Endothelial cell (in vitro differentiated cells): ENCODE measurements around the gene MSH6. TPM values are rescaled to one million over a fixed set of nuclear protein-coding genes. Genes with fewer than 3 reads are reported as not detected.
A peak's percentile ranks its signal among the peaks of the same experiment; 100 is the strongest.

Experiments
- DNase-seq: peaks from one replicate; pipeline ENCODE4 v3.0.0; 2021; ENCODE audit warnings: low spot score
- H3K27ac Mint-ChIP-seq: one replicate; pipeline ENCODE4 v1.8.0; 2021; ENCODE audit warnings: mixed read lengths, inconsistent platforms; ENCODE audit not compliant: unreplicated experiment
- H3K27me3 Mint-ChIP-seq: one replicate; pipeline ENCODE4 v1.8.0; 2021; ENCODE audit warnings: mild to moderate bottlenecking, moderate library complexity, mixed read lengths, inconsistent platforms; ENCODE audit not compliant: unreplicated experiment
- H3K36me3 Mint-ChIP-seq: one replicate; pipeline ENCODE4 v1.8.0; 2021; ENCODE audit warnings: mild to moderate bottlenecking, low read depth, mixed read lengths, inconsistent platforms; ENCODE audit not compliant: unreplicated experiment
- H3K4me1 Mint-ChIP-seq: one replicate; pipeline ENCODE4 v1.8.0; 2021; ENCODE audit warnings: mild to moderate bottlenecking, mixed read lengths, inconsistent platforms; ENCODE audit not compliant: unreplicated experiment
- H3K4me3 Mint-ChIP-seq: one replicate; pipeline ENCODE4 v1.8.0; 2021; ENCODE audit warnings: mild to moderate bottlenecking, mixed read lengths, inconsistent platforms; ENCODE audit not compliant: unreplicated experiment
- H3K9me3 Mint-ChIP-seq: one replicate; pipeline ENCODE4 v1.8.0; 2021; ENCODE audit warnings: mixed read lengths, inconsistent platforms; ENCODE audit not compliant: unreplicated experiment
- CTCF ChIP-seq: fragments of 200-600 bp; sonication (generic); IDR thresholded peaks from one replicate; pipeline ENCODE4 v1.5.0; 2021; ENCODE audit warnings: antibody characterized with exemption; ENCODE audit not compliant: unreplicated experiment
- total RNA-seq: library from RNA; stranded (reverse); fragmentation: NEBNext Ultra II Directional; extraction: Animal tissue kit (Norgen Biotek cat#: 25700); gene quantifications from one replicate; pipeline ENCODE4 v1.2.1, GENCODE V29; 2021; ENCODE audit not compliant: unreplicated experiment

The MSH6 gene
- total RNA-seq, 1 donor from 2014 or later, result 82.0 TPM

DNA sequence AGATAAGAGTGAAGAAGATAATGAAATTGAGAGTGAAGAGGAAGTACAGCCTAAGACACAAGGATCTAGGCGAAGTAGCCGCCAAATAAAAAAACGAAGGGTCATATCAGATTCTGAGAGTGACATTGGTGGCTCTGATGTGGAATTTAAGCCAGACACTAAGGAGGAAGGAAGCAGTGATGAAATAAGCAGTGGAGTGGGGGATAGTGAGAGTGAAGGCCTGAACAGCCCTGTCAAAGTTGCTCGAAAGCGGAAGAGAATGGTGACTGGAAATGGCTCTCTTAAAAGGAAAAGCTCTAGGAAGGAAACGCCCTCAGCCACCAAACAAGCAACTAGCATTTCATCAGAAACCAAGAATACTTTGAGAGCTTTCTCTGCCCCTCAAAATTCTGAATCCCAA is 15.7 kb downstream of the MSH6 start:
- no peak for TF ChIP-seq CTCF
- peaks cover 1% of the 10 kb centered on the region for H3K27me3 Mint-ChIP-seq
- DNase-seq, result no peak

GRCh38 chr2:47799031-47799609 is 16.2 kb downstream of the MSH6 start:
- H3K4me3 Mint-ChIP-seq, result peak overlapping the region; percentile 75
- peaks cover 1% of the 10 kb centered on the region for H3K27me3 Mint-ChIP-seq
- no peaks in the 10 kb centered on the region for H3K9me3 Mint-ChIP-seq
- TF ChIP-seq CTCF, result no peak
- no peak for DNase-seq
- peak overlapping the region; percentile 61 for H3K27ac Mint-ChIP-seq
- peaks cover 78% of the 10 kb centered on the region for H3K36me3 Mint-ChIP-seq
- peaks cover 21% of the 10 kb centered on the region for H3K4me1 Mint-ChIP-seq

More for the DNA sequence above, 15.7 kb downstream of the MSH6 start:
- Mint-ChIP-seq H3K27ac (peak overlapping the region; percentile 82), H3K9me3 (no peaks in the 10 kb centered on the region), H3K36me3 (peaks cover 74% of the 10 kb centered on the region), H3K4me1 (peaks cover 21% of the 10 kb centered on the region), H3K4me3 (peak overlapping the region; percentile 35)

- Mint-ChIP-seq H3K27me3 (peaks cover 1% of the 10 kb centered on the region), H3K4me1 (peaks cover 21% of the 10 kb centered on the region), H3K27ac (no peak overlapping the region), H3K4me3 (peak overlapping the region; percentile 42), H3K9me3 (no peaks in the 10 kb centered on the region), H3K36me3 (peaks cover 71% of the 10 kb centered on the region)
- no peak for TF ChIP-seq CTCF
- no peak for DNase-seq
Measured at GRCh38 chr2:47801118-47801517, 18.2 kb downstream of the MSH6 start.

GRCh38 chr2:47803363-47803762 is 20.4 kb downstream of the MSH6 start:
- Mint-ChIP-seq H3K27ac (no peak overlapping the region), H3K27me3 (no peaks in the 10 kb centered on the region), H3K9me3 (no peaks in the 10 kb centered on the region), H3K36me3 (peaks cover 68% of the 10 kb centered on the region), H3K4me1 (peaks cover 14% of the 10 kb centered on the region), H3K4me3 (peak overlapping the region; percentile 86)
- no peak for TF ChIP-seq CTCF
- no peak for DNase-seq

- Mint-ChIP-seq H3K9me3 (no peaks in the 10 kb centered on the region), H3K36me3 (peaks cover 64% of the 10 kb centered on the region), H3K27me3 (no peaks in the 10 kb centered on the region), H3K27ac (no peak overlapping the region), H3K4me1 (peaks cover 10% of the 10 kb centered on the region), H3K4me3 (peak overlapping the region; percentile 86)
- no peak for DNase-seq
- TF ChIP-seq CTCF, result no peak
Measured at GRCh38 chr2:47803770-47804169, 20.8 kb downstream of the MSH6 start.
